Fibroblast of the aortic adventitia (primary cell): ENCODE measurements around the gene CBR3. TPM values are rescaled to one million over a fixed set of nuclear protein-coding genes. Genes with fewer than 3 reads are reported as not detected.

Experiments
- DNase-seq: peaks from one replicate; pipeline ENCODE4 v3.0.0-alpha.2; 2010; ENCODE audit warnings: low read depth
- H3K4me3 ChIP-seq: 2 replicates; pipeline ENCODE4 v1.5.1; 2011; ENCODE audit warnings: low read depth, mild to moderate bottlenecking, control low read depth, low read length, moderate library complexity
- total RNA-seq: library from RNA; depleted of rRNA; stranded (reverse); fragments of >200 nt; gene quantifications from 2 replicates; pipeline ENCODE4 v1.2.3, GENCODE V29; 2012; ENCODE audit warnings: low replicate concordance
- TF ChIP-seq, protein P1 (sequence below): IDR thresholded peaks from 2 replicates; pipeline ENCODE4 v1.5.1; 2011; ENCODE audit warnings: mild to moderate bottlenecking, low read length, control low read depth, inconsistent platforms; ENCODE audit not compliant: insufficient read depth

Gene CBR3
- total RNA-seq, 1 donor = 27.9 TPM

DNA sequence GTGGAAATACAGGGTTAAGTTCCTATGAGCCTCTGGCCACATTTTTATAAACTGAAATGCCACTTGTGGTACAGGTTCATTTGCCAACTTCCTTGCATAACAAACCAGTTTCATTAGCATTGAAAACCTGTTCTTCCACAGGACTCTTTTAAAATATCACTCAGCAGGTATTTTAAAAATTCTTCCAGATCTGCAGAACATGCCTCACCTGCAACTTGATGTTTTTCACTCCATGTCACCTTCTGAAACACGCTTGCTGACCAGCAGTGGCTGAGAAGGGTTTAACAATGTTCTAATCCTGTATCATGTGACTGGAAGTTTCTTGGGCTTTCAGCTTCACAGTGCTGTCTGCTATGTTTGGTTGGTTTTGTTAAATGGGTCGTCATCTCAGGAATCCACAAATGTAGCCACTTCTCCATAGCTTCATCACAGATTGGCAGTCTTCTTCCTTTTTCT is 17.6 kb upstream of the CBR3 start:
- H3K4me3 ChIP-seq = no peak overlapping the region
- DNase-seq = no peak
- TF ChIP-seq, protein P1, sequence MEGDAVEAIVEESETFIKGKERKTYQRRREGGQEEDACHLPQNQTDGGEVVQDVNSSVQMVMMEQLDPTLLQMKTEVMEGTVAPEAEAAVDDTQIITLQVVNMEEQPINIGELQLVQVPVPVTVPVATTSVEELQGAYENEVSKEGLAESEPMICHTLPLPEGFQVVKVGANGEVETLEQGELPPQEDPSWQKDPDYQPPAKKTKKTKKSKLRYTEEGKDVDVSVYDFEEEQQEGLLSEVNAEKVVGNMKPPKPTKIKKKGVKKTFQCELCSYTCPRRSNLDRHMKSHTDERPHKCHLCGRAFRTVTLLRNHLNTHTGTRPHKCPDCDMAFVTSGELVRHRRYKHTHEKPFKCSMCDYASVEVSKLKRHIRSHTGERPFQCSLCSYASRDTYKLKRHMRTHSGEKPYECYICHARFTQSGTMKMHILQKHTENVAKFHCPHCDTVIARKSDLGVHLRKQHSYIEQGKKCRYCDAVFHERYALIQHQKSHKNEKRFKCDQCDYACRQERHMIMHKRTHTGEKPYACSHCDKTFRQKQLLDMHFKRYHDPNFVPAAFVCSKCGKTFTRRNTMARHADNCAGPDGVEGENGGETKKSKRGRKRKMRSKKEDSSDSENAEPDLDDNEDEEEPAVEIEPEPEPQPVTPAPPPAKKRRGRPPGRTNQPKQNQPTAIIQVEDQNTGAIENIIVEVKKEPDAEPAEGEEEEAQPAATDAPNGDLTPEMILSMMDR = no peak

GRCh38 chr21:36120304-36120888 is 14.5 kb upstream of the CBR3 start:
- H3K4me3 ChIP-seq = no peak overlapping the region
- TF ChIP-seq, protein P1 = no peak
- no peak for DNase-seq

DNA sequence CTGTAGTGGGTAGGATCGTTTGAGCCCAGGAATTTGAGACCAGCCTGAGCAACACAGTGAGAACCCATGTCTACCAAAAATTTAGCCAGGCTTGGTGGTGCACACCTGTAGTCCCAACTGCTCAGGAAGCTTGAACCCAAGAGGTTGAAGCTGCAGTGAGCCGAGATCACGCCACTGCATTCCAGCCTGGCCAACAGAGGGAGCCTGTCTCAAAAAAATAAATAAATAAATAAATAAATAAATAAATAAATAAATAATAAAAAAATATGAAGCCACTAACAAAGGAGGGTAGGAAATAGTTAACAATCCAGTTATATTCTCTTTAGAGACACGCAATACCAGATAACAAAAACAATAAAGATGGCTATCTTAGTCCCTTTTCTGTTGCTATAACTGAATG is 11.9 kb upstream of the CBR3 start:
- TF ChIP-seq, protein P1 = peak; percentile 52
- no peak overlapping the region for H3K4me3 ChIP-seq
- no peak for DNase-seq

DNA sequence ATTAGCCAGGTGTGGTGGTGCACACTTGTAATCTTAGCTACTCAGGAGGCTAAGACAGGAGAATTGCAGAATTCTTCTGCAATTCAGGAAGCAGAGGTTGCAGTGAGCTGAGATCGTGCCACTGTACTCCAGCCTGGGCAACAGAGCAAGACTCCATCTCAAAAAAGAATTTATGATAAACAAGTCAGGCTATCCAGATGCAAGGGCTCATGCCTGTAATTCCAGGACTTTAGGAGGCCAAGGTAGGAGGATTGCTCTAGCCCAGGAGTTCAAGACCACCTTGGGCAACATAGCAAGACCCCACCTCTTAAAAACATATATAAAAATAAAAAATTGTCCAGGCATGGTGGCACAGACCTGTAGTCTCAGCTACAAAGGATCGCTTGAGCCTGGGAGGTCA is 10.5 kb upstream of the CBR3 start:
- no peak overlapping the region for H3K4me3 ChIP-seq
- TF ChIP-seq, protein P1 = no peak
- no peak for DNase-seq

DNA sequence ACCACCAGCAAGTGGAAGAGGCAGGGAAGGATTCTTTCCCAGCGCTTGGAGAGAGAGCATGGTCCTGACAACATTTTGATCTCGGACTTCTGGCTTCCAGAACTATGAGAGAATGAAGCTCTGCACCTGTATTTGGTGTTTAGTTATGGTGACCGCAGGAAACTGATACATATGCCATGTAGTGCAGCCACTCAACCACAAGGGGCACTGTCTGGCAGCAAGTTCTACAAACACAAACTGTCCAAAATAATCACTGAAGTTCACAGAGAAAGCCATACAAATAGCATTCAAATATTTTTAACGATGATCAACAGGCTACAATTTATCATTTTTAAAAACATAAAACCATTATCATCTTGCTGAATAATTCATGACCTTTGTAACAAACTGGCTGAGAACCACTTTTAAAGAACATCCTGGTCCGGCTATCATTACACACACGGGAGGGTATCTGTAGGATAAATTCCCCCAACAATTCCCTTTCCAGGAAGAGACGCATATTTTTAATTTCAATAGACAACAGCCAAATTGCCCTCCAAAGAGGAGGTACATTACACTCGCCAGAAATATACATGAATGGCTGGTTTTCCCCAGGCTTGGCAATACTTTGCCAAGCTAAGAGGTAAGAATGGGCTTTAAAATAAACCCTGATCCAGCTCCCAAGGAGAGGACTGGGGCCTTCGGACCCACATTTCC is 9.2 kb upstream of the CBR3 start:
- no peak overlapping the region for H3K4me3 ChIP-seq
- peak; percentile 71 for DNase-seq
- TF ChIP-seq, protein P1 = peak; percentile 96

DNA sequence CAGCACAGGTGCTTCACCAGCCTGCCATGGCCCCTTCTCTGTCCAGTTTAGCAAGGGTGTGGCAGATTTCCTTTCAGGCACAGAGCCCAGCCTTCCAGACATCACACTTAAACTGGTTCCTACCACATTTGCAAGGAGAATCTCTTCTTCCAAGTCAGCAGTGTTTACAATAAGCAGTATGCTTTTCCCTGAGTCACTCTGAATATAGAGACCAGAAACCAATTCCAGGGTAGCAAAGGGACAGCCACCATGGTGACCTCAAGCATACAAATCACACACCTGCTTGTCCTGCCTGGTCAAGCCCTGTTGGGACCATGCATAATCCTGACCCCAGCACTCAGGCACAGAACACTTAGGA is 8.7 kb upstream of the CBR3 start:
- no peak overlapping the region for H3K4me3 ChIP-seq
- peak; percentile 53 for DNase-seq
- TF ChIP-seq, protein P1 = no peak
